ENCODE results near the gene CCNI. TPM values are rescaled to one million over a fixed set of nuclear protein-coding genes. Genes with fewer than 3 reads are reported as not detected.
"Not testable (repeated sequence)": the region's sequence is repeated elsewhere in the genome, so short reads cannot be mapped to it uniquely, and the experiment has no call there.

Gene CCNI
- total RNA-seq, 1 donor from 2014 or later = 216 TPM

GRCh38 chr4:77082886-77083608 lies 7.3 kb upstream of the CCNI start:
- DNase-seq = peak; percentile 14

GRCh38 chr4:77080806-77081205 lies 5.0 kb upstream of the CCNI start:
- DNase-seq = not testable (repeated sequence)

GRCh38 chr4:77079281-77079680 lies 3.5 kb upstream of the CCNI start:
- DNase-seq = no peak

- DNase-seq = no peak
These were observed 2.6 kb upstream of the CCNI start for GRCh38 chr4:77078401-77078800.

GRCh38 chr4:77076889-77077635 lies 1.3 kb upstream of the CCNI start:
- DNase-seq = no peak

GRCh38 chr4:77074981-77075855 lies 571 bp downstream of the CCNI start:
- DNase-seq = peak; percentile 85

- peak; percentile 39 for DNase-seq
These were observed 1.4 kb downstream of the CCNI start for GRCh38 chr4:77074381-77074831.

GRCh38 chr4:77073981-77074380 lies 1.8 kb downstream of the CCNI start:
- no peak for DNase-seq

GRCh38 chr4:77073106-77073809 lies 2.5 kb downstream of the CCNI start:
- peak; percentile 75 for DNase-seq

GRCh38 chr4:77072195-77072753 lies 3.5 kb downstream of the CCNI start:
- no peak for DNase-seq

- not testable (repeated sequence) for DNase-seq
These were observed 6.3 kb downstream of the CCNI start for GRCh38 chr4:77069514-77069913.

- no peak for DNase-seq
These were observed 10.4 kb downstream of the CCNI start for GRCh38 chr4:77065382-77065781.

GRCh38 chr4:77062856-77063255 lies 12.9 kb downstream of the CCNI start:
- DNase-seq = no peak

GRCh38 chr4:77052352-77052751 lies 23.4 kb downstream of the CCNI start:
- peak; percentile 42 for DNase-seq

GRCh38 chr4:77050962-77051361 lies 24.8 kb downstream of the CCNI start:
- DNase-seq = no peak

GRCh38 chr4:77047037-77047436 lies 28.8 kb downstream of the CCNI start:
- peak; percentile 27 for DNase-seq

GRCh38 chr4:77045490-77045889 lies 30.3 kb downstream of the CCNI start:
- DNase-seq = peak; percentile 58

GRCh38 chr4:77044461-77045150 lies 31.2 kb downstream of the CCNI start:
- peak; percentile 76 for DNase-seq

- no peak for DNase-seq
These were observed 32.2 kb downstream of the CCNI start for GRCh38 chr4:77043507-77044136.

All from tongue (tissue), 2 donors.